Measurements from ENCODE around the gene ZBTB16. TPM values are rescaled to one million over a fixed set of nuclear protein-coding genes. Genes with fewer than 3 reads are reported as not detected.
A peak's percentile ranks its signal among the peaks of the same experiment; 100 is the strongest.

The ZBTB16 gene
- polyA plus RNA-seq, 5 donors: 3.1 to 9.9 (median 6.7) TPM

DNA sequence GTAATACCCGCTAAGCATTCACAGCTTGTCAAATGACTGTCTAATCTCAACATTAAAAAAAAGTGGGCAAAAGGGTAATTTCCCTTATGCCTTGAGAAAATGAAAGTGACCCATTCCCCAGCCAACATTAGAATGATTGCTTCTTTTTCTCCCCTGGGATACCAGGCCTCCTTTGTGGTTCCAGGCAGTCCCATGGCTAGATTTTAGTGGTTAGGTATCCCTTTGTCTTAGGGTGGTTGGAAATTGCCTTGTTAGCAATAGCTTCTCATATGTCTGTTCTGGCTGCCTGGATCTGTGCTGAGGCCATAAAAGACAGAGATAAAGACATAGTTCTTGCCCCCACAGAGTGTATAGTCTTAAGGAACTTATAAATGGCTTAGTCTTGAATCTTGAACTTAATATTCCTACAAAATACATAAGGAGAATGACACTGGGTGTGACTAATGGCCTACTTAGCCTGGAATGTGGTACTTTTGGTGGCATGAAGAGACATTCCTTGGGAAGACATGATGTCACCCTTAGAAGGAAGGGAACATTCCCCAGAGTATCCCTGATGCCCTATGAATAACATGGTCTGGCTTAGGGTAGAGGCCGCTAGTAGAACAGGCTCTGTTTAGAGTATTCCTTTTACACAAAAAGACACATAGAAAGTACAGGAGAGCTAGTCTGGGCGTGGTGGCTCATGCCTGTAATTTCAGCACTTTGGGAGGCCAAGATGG is 90.3 kb downstream of the ZBTB16 start:
- DNase-seq: no peak

DNA sequence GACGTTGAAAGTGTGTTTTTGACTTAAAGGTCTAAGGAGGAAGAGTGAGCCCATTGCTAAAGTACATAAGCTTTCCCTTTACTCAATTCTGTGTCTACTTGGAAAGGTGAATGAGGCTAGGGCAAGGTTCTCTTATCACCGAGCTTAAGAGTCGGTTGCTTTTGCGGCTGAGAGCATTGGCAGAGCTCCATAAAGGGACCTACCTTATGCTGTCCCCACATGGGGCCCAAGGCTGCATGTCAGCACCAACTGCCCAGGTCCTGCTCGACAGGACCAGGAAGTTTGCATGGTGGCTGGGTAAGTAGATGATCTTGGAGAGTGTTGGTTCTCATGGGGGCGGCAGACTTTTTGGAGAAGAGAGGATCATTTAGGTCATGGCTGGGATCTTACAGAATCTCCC is 91.2 kb downstream of the ZBTB16 start:
- DNase-seq: no peak

- no peak for DNase-seq
These were observed 92.1 kb downstream of the ZBTB16 start for GRCh38 chr11:114151631-114152030.

DNA sequence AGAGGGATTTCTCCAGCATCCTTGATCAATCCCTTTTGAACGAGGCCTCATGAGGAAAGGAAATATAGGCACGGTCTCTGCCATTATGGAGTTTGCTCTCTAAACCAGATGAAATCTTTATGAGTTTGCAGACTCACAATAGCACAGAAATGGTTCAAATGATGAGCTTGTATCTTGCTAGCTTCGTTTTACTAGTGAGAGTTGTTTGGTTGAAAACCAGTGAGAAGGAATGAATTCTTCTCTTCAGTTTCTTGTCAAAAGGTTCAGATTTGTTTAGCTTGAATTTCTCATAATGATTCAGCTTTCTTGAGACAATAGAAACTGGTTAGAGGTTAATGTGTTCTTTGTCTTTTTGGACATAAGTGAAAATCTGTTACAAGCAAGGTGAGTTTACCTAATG is 92.7 kb downstream of the ZBTB16 start:
- no peak for DNase-seq

DNA sequence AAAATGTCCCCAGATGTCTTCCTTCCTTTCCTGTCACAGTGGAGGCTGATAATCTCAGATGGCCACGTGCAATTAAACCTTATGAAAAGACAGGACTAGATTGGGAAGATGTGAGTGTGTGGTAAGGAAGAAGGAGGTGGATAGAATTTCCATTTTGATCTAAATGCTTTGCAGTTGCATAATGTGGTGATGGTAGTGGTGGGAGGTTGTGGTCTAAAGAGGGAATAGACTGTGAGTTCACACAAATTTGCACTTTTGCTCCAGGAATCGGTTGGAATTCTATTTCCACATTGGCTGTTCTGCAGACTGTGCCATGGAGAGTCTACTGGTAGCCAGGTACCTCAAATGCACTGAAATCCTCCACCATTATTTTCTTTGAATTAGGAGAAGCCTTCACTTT is 93.3 kb downstream of the ZBTB16 start:
- no peak for DNase-seq

- DNase-seq: no peak
These were observed 93.7 kb downstream of the ZBTB16 start for GRCh38 chr11:114153224-114153623.

- DNase-seq: peak; percentile 67 to 79
These were observed 94.9 kb downstream of the ZBTB16 start for GRCh38 chr11:114154271-114155047.

DNA sequence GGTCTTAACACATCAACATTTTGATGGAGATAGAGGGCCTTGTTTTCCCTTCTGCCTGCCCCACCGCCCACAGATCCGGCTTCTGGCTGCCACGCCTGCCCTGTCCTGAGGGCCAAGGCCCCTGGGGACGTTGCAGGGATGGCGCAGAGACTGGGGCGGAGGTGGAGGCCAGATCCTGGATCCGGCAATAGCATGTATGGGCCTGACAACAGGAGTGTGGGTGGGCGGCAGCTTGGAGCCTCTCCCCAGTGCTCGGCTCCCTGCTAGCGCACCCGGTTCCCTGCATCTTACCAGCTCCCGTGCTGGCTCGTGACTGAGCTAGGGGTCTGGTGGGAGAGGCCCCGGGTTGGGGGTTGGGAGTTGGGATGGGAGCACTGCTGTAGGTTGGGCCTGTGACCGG is 95.6 kb downstream of the ZBTB16 start:
- DNase-seq: no peak

DNA sequence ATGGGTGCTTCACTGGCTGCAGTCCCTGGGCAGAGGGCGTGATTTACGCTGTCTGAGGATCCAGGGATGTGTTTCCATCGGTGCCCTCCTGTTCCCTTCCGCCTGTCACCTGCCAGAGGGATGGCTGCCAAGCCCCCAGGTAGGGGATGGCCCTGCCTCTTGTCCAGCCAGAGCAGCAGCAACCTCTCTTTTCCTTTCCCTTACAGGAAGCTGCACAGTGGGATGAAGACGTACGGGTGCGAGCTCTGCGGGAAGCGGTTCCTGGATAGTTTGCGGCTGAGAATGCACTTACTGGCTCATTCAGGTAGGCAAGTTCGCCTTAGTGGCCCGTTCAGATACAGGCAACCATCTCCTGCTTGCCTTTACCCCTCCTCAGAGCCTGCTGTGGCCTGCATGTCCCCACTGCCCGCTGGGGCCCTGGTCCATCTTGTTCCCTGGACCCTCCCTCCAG is 96.6 kb downstream of the ZBTB16 start:
- DNase-seq: no peak

DNA sequence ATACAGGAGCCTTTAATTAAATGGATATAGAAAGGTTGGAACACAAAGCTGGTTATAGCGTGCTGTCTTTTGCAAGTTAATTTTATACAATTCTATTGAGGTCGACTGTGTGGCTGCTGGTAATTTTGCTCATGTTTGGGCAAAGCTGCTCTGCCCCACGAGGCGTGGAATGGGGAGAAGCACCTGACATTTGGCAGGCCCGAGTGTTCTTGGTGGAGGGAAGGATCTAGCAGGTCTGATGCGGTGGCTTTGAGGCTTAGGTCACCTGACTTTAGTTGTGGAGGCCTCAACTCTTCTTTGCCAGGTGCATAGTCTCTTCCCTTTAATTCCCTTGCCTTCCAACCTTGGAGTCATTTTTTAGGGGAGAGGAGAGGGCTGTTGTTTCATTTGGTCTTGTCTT is 97.3 kb downstream of the ZBTB16 start:
- no peak for DNase-seq

DNA sequence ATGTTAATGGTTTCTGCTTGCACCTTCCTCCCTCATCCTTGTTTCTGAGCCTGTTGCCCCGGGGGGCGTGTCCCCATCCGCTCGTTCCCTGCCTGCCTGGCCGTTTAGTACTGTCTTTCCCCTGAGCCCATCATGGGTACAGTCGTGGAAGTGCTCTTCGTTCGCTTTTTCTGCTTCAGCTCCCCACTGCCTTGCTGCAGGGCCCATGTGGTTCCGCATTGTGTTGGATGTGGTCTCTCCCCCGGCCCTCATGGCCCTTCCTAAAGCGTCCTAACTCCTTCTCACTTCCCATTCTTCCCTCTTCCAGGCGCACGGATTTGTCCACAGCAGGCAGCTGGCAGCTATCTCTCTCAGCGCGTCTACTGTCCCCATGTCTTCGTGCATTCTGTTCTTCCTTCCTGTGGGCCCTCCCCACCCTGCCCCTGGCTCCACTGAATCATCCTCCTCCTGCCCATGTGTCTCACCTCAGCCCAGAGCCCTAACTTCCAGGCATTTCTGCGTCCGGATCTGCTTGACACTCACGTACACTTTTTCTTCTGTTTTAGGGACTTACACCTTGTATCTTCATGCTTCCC is 98.1 kb downstream of the ZBTB16 start:
- no peak for DNase-seq

- no peak for DNase-seq
These were observed 98.9 kb downstream of the ZBTB16 start for GRCh38 chr11:114158421-114158820.

- DNase-seq: no peak
These were observed 99.4 kb downstream of the ZBTB16 start for GRCh38 chr11:114158886-114159285.

GRCh38 chr11:114159320-114159719 is 99.8 kb downstream of the ZBTB16 start:
- no peak for DNase-seq

GRCh38 chr11:114159802-114160632 is 100.5 kb downstream of the ZBTB16 start:
- peak; percentile 100 for DNase-seq

GRCh38 chr11:114160894-114161293 is 101.4 kb downstream of the ZBTB16 start:
- DNase-seq: no peak

DNA sequence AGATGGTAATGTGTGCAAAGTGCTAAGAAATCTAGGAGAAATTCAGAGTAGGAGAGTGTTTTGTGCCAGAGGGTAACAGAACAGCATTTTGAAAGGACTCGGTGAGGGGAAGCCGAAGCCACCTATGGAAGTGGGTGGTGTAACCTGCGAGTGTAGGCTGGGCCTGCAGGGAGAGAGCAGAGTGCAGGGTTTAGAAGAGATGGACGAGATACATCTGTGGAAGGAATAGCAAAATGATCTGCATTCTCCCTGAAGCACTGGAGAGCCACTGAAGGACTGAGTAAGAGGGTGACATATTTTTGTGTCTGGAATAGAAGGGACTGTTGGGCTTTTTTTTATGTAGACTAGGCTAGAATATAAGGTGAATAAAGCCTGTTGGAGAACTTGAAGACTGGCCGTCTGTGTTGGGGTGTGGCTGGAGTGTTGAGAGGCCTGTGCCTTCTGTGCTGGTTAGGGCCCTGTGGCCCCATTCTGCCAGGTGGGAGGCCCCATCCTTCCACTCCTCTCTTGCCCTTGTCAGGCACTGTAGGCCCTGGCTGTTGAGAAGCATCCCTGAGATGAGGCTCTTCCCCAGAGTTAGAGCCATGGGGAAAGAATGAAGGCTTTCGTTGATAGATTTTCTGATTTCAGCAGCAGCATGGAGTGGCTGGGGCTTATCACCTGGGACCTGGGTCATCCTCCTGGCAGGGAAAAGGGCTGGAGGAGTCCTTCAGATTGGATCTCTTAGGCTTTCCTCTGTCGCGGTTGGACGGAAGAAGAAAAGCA is 102.2 kb downstream of the ZBTB16 start:
- no peak for DNase-seq

- DNase-seq: peak; percentile 96 to 97
These were observed 103.2 kb downstream of the ZBTB16 start for GRCh38 chr11:114162719-114163123.

- no peak for DNase-seq
These were observed 103.7 kb downstream of the ZBTB16 start for GRCh38 chr11:114163229-114163631.

- peak in 1 of 2 donors; percentile 24 for DNase-seq
These were observed 104.4 kb downstream of the ZBTB16 start for GRCh38 chr11:114163830-114164401.

- no peak for DNase-seq
These were observed 105.0 kb downstream of the ZBTB16 start for GRCh38 chr11:114164546-114164945.
